GM12875 (cell line): ENCODE data around the gene GALNT5.

ENCODE experiments used
- H3K4me3 ChIP-seq: one replicate; pipeline ENCODE4 v1.5.1; 2011; ENCODE audit warnings: low read depth, low read length, control low read depth
- CTCF ChIP-seq: IDR thresholded peaks from 2 replicates; pipeline ENCODE4 v1.5.1; 2011; ENCODE audit warnings: low read depth, mild to moderate bottlenecking, control low read depth, inconsistent platforms, low read length, moderate library complexity, borderline replicate concordance; ENCODE audit not compliant: insufficient read depth

Gene GALNT5

DNA sequence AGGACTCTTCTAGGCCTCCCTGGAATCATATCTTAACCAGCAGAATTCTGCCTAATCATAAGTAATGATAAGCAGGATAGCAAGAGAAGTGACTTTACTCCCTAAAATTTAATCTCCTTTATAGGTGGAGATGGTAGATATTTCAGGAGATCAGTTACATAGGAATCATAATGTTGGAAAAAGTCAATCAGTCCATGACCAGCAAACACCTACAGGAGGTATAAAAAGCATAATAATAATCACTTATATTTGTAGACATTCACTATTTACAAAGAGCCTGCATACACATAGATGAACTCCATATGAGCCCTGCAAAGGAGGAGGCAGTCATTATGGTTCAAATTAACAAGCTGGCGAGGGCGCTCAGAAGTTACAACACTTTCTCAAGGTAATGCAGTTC, 2.5 kb downstream of the GALNT5 start:
- no peak overlapping the region for H3K4me3 ChIP-seq
- no peak for TF ChIP-seq CTCF

- no peak overlapping the region for H3K4me3 ChIP-seq
Measured at GRCh38 chr2:157260533-157261198, 3.2 kb downstream of the GALNT5 start.

DNA sequence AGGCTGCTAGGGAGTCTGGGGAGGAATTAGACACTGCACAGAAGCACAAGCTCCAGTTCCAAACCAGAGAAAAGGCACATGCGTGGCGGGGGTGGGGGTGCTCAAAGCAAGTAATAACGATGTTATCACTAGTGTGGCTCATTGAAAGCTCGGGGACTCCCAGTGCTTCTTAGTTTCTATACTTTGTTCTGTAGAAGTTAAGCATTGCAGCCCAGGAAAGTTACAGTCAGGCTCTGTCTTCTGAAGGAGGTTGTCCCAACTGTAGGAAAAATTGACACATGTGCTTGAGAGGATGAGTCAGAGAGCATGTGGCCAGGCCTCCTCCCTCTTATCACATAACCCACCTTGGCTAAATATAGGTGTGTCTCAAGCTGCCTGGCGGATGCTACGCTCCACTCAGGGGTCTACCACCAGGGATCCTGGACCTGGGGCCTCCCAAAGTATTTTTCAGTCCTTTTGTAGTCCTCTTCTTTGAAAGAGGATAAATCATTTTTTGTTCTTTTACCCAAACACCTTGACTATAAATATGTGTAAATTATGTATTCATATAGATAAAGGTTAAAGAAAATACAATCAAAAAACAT, 3.8 kb downstream of the GALNT5 start:
- TF ChIP-seq CTCF: no peak
- no peak overlapping the region for H3K4me3 ChIP-seq

More at GRCh38 chr2:157260533-157261198, 3.2 kb downstream of the GALNT5 start:
- no peak for TF ChIP-seq CTCF

GRCh38 chr2:157262248-157262647, 4.7 kb downstream of the GALNT5 start:
- no peak for TF ChIP-seq CTCF

DNA sequence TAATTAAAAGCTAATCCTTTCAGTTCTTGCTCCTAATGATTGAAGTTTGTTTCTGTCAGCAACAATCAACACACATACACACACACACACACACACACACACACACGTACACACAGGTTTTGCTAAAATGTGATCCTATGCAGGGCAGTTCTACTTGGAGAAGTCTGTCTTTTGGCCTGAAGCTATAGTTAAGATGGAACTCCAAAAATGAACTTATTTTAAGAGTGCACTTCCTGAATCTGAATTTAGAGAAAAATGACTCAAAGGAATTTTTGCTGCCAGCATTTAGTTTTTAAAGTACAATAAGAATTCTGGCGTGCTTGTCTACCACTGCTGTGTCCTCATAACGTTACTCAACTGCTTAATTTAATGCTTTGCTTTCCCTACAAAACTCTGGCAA, 6.6 kb downstream of the GALNT5 start:
- no peak overlapping the region for H3K4me3 ChIP-seq

More at GRCh38 chr2:157262248-157262647, 4.7 kb downstream of the GALNT5 start:
- H3K4me3 ChIP-seq: no peak overlapping the region

GRCh38 chr2:157265825-157266224, 8.3 kb downstream of the GALNT5 start:
- TF ChIP-seq CTCF: no peak
- no peak overlapping the region for H3K4me3 ChIP-seq

More for the DNA sequence above, 6.6 kb downstream of the GALNT5 start:
- TF ChIP-seq CTCF: no peak

GRCh38 chr2:157267476-157267875, 10.0 kb downstream of the GALNT5 start:
- TF ChIP-seq CTCF: no peak
- no peak overlapping the region for H3K4me3 ChIP-seq
